Anterior cingulate cortex (tissue), 58 donors: ENCODE measurements around the gene XRN1.
"Not testable (repeated sequence)": the region's sequence is repeated elsewhere in the genome, so short reads cannot be mapped to it uniquely, and the experiment has no call there.

Experiments
- DNase-seq, 58 donors: peaks; one replicate each; lab custom pipeline; 2025; lab: John Stamatoyannopoulos, UW

The XRN1 gene

GRCh38 chr3:142439499-142440220 lies 8.2 kb downstream of the XRN1 start:
- not testable (repeated sequence) for DNase-seq

- not testable (repeated sequence) for DNase-seq
These were observed 9.7 kb downstream of the XRN1 start for GRCh38 chr3:142438096-142438495.

GRCh38 chr3:142436951-142437585 lies 10.8 kb downstream of the XRN1 start:
- no peak for DNase-seq

- no peak for DNase-seq
These were observed 13.3 kb downstream of the XRN1 start for GRCh38 chr3:142434503-142434902.

- no peak for DNase-seq
These were observed 14.7 kb downstream of the XRN1 start for GRCh38 chr3:142433110-142433509.

- no peak for DNase-seq
These were observed 18.3 kb downstream of the XRN1 start for GRCh38 chr3:142429582-142429981.

GRCh38 chr3:142424754-142425153 lies 23.1 kb downstream of the XRN1 start:
- DNase-seq, result no peak

- no peak for DNase-seq
These were observed 28.8 kb downstream of the XRN1 start for GRCh38 chr3:142418926-142419592.

- no peak for DNase-seq
These were observed 30.5 kb downstream of the XRN1 start for GRCh38 chr3:142417302-142417701.

- DNase-seq, result not testable (repeated sequence)
These were observed 47.3 kb downstream of the XRN1 start for GRCh38 chr3:142400537-142400936.

- DNase-seq, result no peak
These were observed 52.8 kb downstream of the XRN1 start for GRCh38 chr3:142394921-142395622.

GRCh38 chr3:142385078-142385477 lies 62.8 kb downstream of the XRN1 start:
- no peak for DNase-seq

GRCh38 chr3:142374687-142375086 lies 73.2 kb downstream of the XRN1 start:
- DNase-seq, result no peak

- DNase-seq, result not testable (repeated sequence)
These were observed 78.3 kb downstream of the XRN1 start for GRCh38 chr3:142369576-142369975.

- DNase-seq, result no peak
These were observed 81.4 kb downstream of the XRN1 start for GRCh38 chr3:142366434-142366833.

- no peak for DNase-seq
These were observed 83.8 kb downstream of the XRN1 start for GRCh38 chr3:142363936-142364467.

GRCh38 chr3:142363433-142363832 lies 84.4 kb downstream of the XRN1 start:
- DNase-seq, result not testable (repeated sequence)

- no peak for DNase-seq
These were observed 88.5 kb downstream of the XRN1 start for GRCh38 chr3:142359367-142359766.

- DNase-seq, result no peak
These were observed 91.0 kb downstream of the XRN1 start for GRCh38 chr3:142356818-142357217.

GRCh38 chr3:142355692-142356091 lies 92.1 kb downstream of the XRN1 start:
- DNase-seq, result no peak

GRCh38 chr3:142354076-142354475 lies 93.8 kb downstream of the XRN1 start:
- no peak for DNase-seq
